Endothelial cell of umbilical vein (primary cell): ENCODE results near the gene MB. TPM values are rescaled to one million over a fixed set of nuclear protein-coding genes. Genes with fewer than 3 reads are reported as not detected.

Experiments
- BruUV-seq: library from RNA; stranded (reverse); fragments of 400-500 nt; replicated peaks from 2 replicates; lab custom pipeline; 2021; lab: Mats Ljungman, UMichigan
- CTCF ChIA-PET: fragments of 300-600, 350-600 bp; sonication (Branson Sonifier 250); formaldehyde crosslinking; loops from one replicate; lab custom pipeline; 2021; ENCODE audit warnings: antibody characterized with exemption, inconsistent platforms; lab: Charles Lee
- POLR2A ChIA-PET: fragments of 300-600, 350-600 bp; sonication (Branson Sonifier 250); formaldehyde crosslinking; loops from one replicate; lab custom pipeline; 2021; ENCODE audit warnings: antibody characterized with exemption, inconsistent platforms; lab: Charles Lee
- DNase-seq: peaks from one replicate; pipeline ENCODE4 v3.0.0-alpha.2; 2011; ENCODE audit warnings: low read depth, low spot score
- FAIRE-seq: peaks from 2 replicates; lab custom pipeline; 2011; peaks lifted over from hg19 to GRCh38; lab: Jason Lieb, UNC
- H2AFZ ChIP-seq: 2 replicates; pipeline ENCODE4 v1.6.0; 2012; ENCODE audit warnings: low read depth, low read length, control low read depth, inconsistent platforms
- H3K27ac ChIP-seq: 2 replicates; pipeline ENCODE4 v1.5.1; 2011; ENCODE audit warnings: low read depth, mild to moderate bottlenecking, control low read depth, low read length, moderate library complexity; ENCODE audit not compliant: insufficient read depth
- H3K27me3 ChIP-seq, 2 experiments: 2 replicates each; pipeline versions ENCODE4 v1.6.0 to v1.6.1; 2011; ENCODE audit warnings: low read length in 2 of 2, mixed read lengths in 1 of 2; ENCODE audit not compliant: control insufficient read depth in 2 of 2, insufficient read depth in 2 of 2
- H3K36me3 ChIP-seq, 2 experiments: 2 replicates in 1 of 2; 3 replicates in 1 of 2; pipeline ENCODE4 v1.5.1; 2011; ENCODE audit warnings: low read length in 2 of 2, mild to moderate bottlenecking in 1 of 2, moderate library complexity in 1 of 2; ENCODE audit not compliant: control insufficient read depth in 2 of 2, insufficient read depth in 2 of 2; ENCODE audit errors: extremely low read depth in 1 of 2
- H3K4me1 ChIP-seq: 3 replicates; pipeline ENCODE4 v1.5.1; 2011; ENCODE audit warnings: mild to moderate bottlenecking, low read length; ENCODE audit not compliant: control insufficient read depth, insufficient read depth; ENCODE audit errors: extremely low read depth
- H3K4me2 ChIP-seq: 2 replicates; pipeline ENCODE4 v1.6.1; 2011; ENCODE audit warnings: low read length, control low read depth, mixed read lengths; ENCODE audit not compliant: insufficient read depth
- H3K4me3 ChIP-seq, 3 experiments: fragments of 200-600 bp in 1 of 3; sonication (generic), shearing (Covaris generic) in 1 of 3; replicated peaks in 1 of 3; 2 replicates each; pipeline ENCODE4 v1.5.1; 2011 to 2016; ENCODE audit warnings: control low read depth in 3 of 3, low read length in 3 of 3, mild to moderate bottlenecking in 2 of 3, inconsistent platforms in 1 of 3, low read depth in 1 of 3, moderate library complexity in 1 of 3; ENCODE audit not compliant: insufficient read depth in 1 of 3
- H3K79me2 ChIP-seq: 2 replicates; pipeline ENCODE4 v1.6.0; 2012; ENCODE audit warnings: low read length, inconsistent platforms; ENCODE audit not compliant: control insufficient read depth, insufficient read depth
- H3K9ac ChIP-seq: replicated peaks from 2 replicates; pipeline ENCODE3; 2011; ENCODE audit warnings: low read length, control low read depth; ENCODE audit not compliant: insufficient read depth; ENCODE audit errors: extremely low read depth
- H3K9me1 ChIP-seq: replicated peaks from 3 replicates; pipeline ENCODE4 v1.6.0; 2011; ENCODE audit warnings: mild to moderate bottlenecking, low read length; ENCODE audit not compliant: control insufficient read depth, insufficient read depth; ENCODE audit errors: extremely low read depth
- H3K9me3 ChIP-seq: replicated peaks from 2 replicates; pipeline ENCODE4 v1.5.1; 2012; ENCODE audit warnings: low read length, inconsistent platforms; ENCODE audit not compliant: control insufficient read depth, insufficient read depth
- H4K20me1 ChIP-seq: replicated peaks from 2 replicates; pipeline ENCODE3; 2011; ENCODE audit warnings: mild to moderate bottlenecking, low read length; ENCODE audit not compliant: control insufficient read depth, insufficient read depth; ENCODE audit errors: extremely low read depth
- EZH2 ChIP-seq: IDR thresholded peaks from 2 replicates; pipeline ENCODE4 v1.6.1; 2012; ENCODE audit warnings: borderline replicate concordance, low read depth, mild to moderate bottlenecking, moderate library complexity, low read length, inconsistent platforms; ENCODE audit not compliant: severe bottlenecking
- FOS ChIP-seq: IDR thresholded peaks from 2 replicates; pipeline ENCODE4 v1.6.1; 2011; ENCODE audit warnings: mild to moderate bottlenecking, low read length, moderate library complexity, borderline replicate concordance; ENCODE audit not compliant: insufficient read depth
- GATA2 ChIP-seq: IDR thresholded peaks from 2 replicates; pipeline ENCODE4 v1.7.0; 2011; ENCODE audit warnings: low read depth, mild to moderate bottlenecking, moderate library complexity, mixed read lengths, low read length; ENCODE audit not compliant: insufficient read length, insufficient read depth
- JUN ChIP-seq: IDR thresholded peaks from 2 replicates; pipeline ENCODE4 v1.6.1; 2011; ENCODE audit warnings: borderline replicate concordance, low read depth; ENCODE audit not compliant: insufficient read length, insufficient read depth
- MYC ChIP-seq: IDR thresholded peaks from one replicate; pipeline ENCODE4 v1.6.1; 2011; ENCODE audit warnings: mild to moderate bottlenecking, low read depth, low read length
- POLR2A ChIP-seq: IDR thresholded peaks from 2 replicates; pipeline ENCODE4 v1.6.1; 2012; ENCODE audit warnings: low read depth, mild to moderate bottlenecking, control low read depth, low read length
- POLR2AphosphoS5 ChIP-seq: IDR thresholded peaks from 2 replicates; pipeline ENCODE4 v1.6.1; 2012; ENCODE audit warnings: low read depth, mild to moderate bottlenecking, control low read depth, low read length, moderate library complexity; ENCODE audit not compliant: insufficient read depth
- dilution Hi-C: fragments of 300-500 bp; cut with MboI; formaldehyde crosslinking; loops from one replicate; pipeline ENCODE4 v1.15.0; 2019; ENCODE audit warnings: low sequenced_read_pairs; ENCODE audit not compliant: extremely low pct_ligation_motif_present
- intact Hi-C: fragments of 100-400 bp; cut with micrococcal nuclease; formaldehyde crosslinking; loops from one replicate; pipeline ENCODE4 v1.10.0; 2022
- polyA plus RNA-seq, 4 experiments: library from polyadenylated mRNA; depleted of rRNA in 3 of 4; stranded (reverse) in 3 of 4; unstranded in 1 of 4; fragments of >200 nt; gene quantifications; 2 replicates each; pipeline versions ENCODE4 v1.2.1 to v1.2.3, GENCODE V29; 2011 to 2012; ENCODE audit warnings: missing spikeins in 1 of 4
- total RNA-seq: library from RNA; stranded (reverse); gene quantifications from 2 replicates; pipeline ENCODE4 v1.2.3, GENCODE V29; 2021
- TF ChIP-seq, protein P1 (sequence below): IDR thresholded peaks from 2 replicates; pipeline ENCODE4 v1.6.1; 2011; ENCODE audit not compliant: insufficient read depth, insufficient read length
- TF ChIP-seq, protein P2 (sequence below), 2 donors: IDR thresholded peaks; 1 replicate in 1 of 2; 2 replicates in 1 of 2; pipeline ENCODE4 v1.5.1; 2011; ENCODE audit warnings: low read length in 2 of 2, mild to moderate bottlenecking in 2 of 2, moderate library complexity in 2 of 2, control low read depth in 1 of 2, inconsistent platforms in 1 of 2, low read depth in 1 of 2; ENCODE audit not compliant: insufficient read depth in 1 of 2; ENCODE audit errors: extremely low read depth in 1 of 2

Gene MB
- total and polyA plus RNA-seq, 2 donors (not counting 3 experiments of a cell fraction or from before 2014, with no cell fraction given), result not detected

DNA sequence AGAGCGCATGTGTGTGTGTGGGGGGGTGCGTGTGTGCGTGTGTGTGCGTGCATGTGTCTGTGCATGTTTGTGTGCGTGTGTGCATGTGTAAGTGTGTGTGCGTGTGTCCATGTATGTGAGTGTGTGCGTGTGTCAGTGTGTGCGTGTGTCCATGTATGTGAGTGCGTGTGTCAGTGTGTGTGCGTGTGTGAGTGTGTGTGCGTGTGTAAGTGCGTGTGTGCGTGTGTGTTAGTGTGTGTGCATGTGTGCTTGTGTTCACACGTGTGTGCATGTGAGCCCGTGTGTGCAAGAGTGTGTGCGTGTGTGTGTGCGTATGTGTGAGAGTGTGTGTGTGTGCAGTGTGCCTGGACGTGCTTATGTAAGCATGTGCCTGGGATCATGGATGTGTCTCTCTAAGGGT, 16.4 kb upstream of the MB start:
- Histone ChIP-seq H3K27me3 (peaks cover 2 to 3% of the 10 kb centered on the region in 2 experiments), H2AFZ (no peak overlapping the region), H3K27ac (no peak overlapping the region), H3K4me3 (no peak overlapping the region), H3K4me2 (no peak overlapping the region), H3K4me1 (peaks cover 5% of the 10 kb centered on the region), H3K79me2 (no peaks in the 10 kb centered on the region), H3K36me3 (no peaks in the 10 kb centered on the region), H3K9me1 (no peaks in the 10 kb centered on the region), H4K20me1 (no peaks in the 10 kb centered on the region), H3K9ac (no peak overlapping the region), H3K9me3 (no peaks in the 10 kb centered on the region)
- TF ChIP-seq, protein P1, sequence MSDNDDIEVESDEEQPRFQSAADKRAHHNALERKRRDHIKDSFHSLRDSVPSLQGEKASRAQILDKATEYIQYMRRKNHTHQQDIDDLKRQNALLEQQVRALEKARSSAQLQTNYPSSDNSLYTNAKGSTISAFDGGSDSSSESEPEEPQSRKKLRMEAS, result no peak
- TF ChIP-seq EZH2 (no peak), JUN (no peak), MYC (no peak), POLR2A (no peak), GATA2 (no peak), POLR2AphosphoS5 (no peak), FOS (no peak)
- TF ChIP-seq, protein P2, sequence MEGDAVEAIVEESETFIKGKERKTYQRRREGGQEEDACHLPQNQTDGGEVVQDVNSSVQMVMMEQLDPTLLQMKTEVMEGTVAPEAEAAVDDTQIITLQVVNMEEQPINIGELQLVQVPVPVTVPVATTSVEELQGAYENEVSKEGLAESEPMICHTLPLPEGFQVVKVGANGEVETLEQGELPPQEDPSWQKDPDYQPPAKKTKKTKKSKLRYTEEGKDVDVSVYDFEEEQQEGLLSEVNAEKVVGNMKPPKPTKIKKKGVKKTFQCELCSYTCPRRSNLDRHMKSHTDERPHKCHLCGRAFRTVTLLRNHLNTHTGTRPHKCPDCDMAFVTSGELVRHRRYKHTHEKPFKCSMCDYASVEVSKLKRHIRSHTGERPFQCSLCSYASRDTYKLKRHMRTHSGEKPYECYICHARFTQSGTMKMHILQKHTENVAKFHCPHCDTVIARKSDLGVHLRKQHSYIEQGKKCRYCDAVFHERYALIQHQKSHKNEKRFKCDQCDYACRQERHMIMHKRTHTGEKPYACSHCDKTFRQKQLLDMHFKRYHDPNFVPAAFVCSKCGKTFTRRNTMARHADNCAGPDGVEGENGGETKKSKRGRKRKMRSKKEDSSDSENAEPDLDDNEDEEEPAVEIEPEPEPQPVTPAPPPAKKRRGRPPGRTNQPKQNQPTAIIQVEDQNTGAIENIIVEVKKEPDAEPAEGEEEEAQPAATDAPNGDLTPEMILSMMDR (IDR thresholded peaks at IDR 0.05; ENCODE audit: extremely low read depth in 1 of 2, insufficient read depth in 1 of 2, low read depth in 1 of 2, low read length in 2 of 2), result no peak
- POLR2A ChIA-PET, result no interaction called here
- dilution Hi-C loops, result no loop called here
- DNase-seq (no peak), FAIRE-seq (no peak)
- no TSS peak for BruUV-seq
- intact Hi-C loops, result no loop called here
- CTCF ChIA-PET, result no interaction called here
